HepG2 (cell line): ENCODE measurements around the gene SMAD3.

Experiments used
- CBFB ChIP-seq: sonication (generic); formaldehyde crosslinking; IDR thresholded peaks from 2 replicates; pipeline ENCODE4 v1.4.0; 2020; ENCODE audit warnings: missing genetic modification reagents
- CHD2 ChIP-seq: IDR thresholded peaks from 2 replicates; pipeline ENCODE4 v1.6.1; 2011; ENCODE audit warnings: low read depth, low read length, improper control_type of control experiment
- CTCF ChIP-seq: sonication (generic); formaldehyde crosslinking; IDR thresholded peaks from 2 replicates; pipeline ENCODE4 v1.5.0; 2020; ENCODE audit warnings: mild to moderate bottlenecking, missing genetic modification reagents, moderate library complexity
- RXRA ChIP-seq: sonication (generic); formaldehyde crosslinking; IDR thresholded peaks from 2 replicates; pipeline ENCODE4 v1.5.1; 2020; ENCODE audit warnings: missing genetic modification reagents
- ZBTB20 ChIP-seq: sonication (generic); formaldehyde crosslinking; IDR thresholded peaks from 2 replicates; pipeline ENCODE4 v1.8.1; 2023; ENCODE audit warnings: missing genetic modification reagents, low read depth, mild to moderate bottlenecking, borderline replicate concordance
- ZNF776 ChIP-seq: sonication (generic); formaldehyde crosslinking; IDR thresholded peaks from 2 replicates; pipeline ENCODE4 v1.4.0; 2020; ENCODE audit warnings: mild to moderate bottlenecking, missing genetic modification reagents

GRCh38 chr15:67133738-67134066, 68.3 kb downstream of the SMAD3 start:
- TF ChIP-seq ZBTB20 (CRISPR knock-in tag) (no peak), CTCF (CRISPR knock-in tag) (no peak), RXRA (no peak), CHD2 (no peak), CBFB (CRISPR knock-in tag) (no peak), ZNF776 (CRISPR knock-in tag) (no peak)
